ENCODE data around the gene CCT8.

DNA sequence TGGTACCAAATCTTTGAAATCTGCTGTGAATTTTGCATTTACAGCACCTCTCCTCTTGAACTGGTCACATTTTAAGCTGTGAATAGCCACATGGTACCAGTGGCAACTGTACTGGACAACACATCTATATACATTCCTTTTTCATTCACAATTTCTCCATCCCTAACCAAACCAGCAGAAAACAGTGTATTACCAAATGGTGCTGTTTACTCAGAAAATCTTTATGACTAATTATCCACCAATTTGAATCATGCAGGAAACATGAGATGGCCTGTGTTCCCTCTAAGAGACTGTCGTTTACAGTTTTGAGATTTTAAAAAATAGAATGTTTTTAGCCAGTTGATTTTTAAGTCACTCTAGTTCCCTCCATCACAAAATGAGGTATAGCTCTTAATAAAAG lies 17.6 kb upstream of the CCT8 start:
- TF ChIP-seq, protein P1, sequence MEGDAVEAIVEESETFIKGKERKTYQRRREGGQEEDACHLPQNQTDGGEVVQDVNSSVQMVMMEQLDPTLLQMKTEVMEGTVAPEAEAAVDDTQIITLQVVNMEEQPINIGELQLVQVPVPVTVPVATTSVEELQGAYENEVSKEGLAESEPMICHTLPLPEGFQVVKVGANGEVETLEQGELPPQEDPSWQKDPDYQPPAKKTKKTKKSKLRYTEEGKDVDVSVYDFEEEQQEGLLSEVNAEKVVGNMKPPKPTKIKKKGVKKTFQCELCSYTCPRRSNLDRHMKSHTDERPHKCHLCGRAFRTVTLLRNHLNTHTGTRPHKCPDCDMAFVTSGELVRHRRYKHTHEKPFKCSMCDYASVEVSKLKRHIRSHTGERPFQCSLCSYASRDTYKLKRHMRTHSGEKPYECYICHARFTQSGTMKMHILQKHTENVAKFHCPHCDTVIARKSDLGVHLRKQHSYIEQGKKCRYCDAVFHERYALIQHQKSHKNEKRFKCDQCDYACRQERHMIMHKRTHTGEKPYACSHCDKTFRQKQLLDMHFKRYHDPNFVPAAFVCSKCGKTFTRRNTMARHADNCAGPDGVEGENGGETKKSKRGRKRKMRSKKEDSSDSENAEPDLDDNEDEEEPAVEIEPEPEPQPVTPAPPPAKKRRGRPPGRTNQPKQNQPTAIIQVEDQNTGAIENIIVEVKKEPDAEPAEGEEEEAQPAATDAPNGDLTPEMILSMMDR (IDR thresholded peaks at IDR 0.05), result no peak
- TF ChIP-seq, protein P2, sequence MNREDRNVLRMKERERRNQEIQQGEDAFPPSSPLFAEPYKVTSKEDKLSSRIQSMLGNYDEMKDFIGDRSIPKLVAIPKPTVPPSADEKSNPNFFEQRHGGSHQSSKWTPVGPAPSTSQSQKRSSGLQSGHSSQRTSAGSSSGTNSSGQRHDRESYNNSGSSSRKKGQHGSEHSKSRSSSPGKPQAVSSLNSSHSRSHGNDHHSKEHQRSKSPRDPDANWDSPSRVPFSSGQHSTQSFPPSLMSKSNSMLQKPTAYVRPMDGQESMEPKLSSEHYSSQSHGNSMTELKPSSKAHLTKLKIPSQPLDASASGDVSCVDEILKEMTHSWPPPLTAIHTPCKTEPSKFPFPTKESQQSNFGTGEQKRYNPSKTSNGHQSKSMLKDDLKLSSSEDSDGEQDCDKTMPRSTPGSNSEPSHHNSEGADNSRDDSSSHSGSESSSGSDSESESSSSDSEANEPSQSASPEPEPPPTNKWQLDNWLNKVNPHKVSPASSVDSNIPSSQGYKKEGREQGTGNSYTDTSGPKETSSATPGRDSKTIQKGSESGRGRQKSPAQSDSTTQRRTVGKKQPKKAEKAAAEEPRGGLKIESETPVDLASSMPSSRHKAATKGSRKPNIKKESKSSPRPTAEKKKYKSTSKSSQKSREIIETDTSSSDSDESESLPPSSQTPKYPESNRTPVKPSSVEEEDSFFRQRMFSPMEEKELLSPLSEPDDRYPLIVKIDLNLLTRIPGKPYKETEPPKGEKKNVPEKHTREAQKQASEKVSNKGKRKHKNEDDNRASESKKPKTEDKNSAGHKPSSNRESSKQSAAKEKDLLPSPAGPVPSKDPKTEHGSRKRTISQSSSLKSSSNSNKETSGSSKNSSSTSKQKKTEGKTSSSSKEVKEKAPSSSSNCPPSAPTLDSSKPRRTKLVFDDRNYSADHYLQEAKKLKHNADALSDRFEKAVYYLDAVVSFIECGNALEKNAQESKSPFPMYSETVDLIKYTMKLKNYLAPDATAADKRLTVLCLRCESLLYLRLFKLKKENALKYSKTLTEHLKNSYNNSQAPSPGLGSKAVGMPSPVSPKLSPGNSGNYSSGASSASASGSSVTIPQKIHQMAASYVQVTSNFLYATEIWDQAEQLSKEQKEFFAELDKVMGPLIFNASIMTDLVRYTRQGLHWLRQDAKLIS (CRISPR knock-in tag; IDR thresholded peaks at IDR 0.05; ENCODE audit: borderline replicate concordance), result no peak
- no peak for TF ChIP-seq ATF1 (CRISPR knock-in tag; IDR thresholded peaks at IDR 0.05)
- no peak for TF ChIP-seq RELA (CRISPR knock-in tag; IDR thresholded peaks at IDR 0.05; ENCODE audit: borderline replicate concordance)
- TF ChIP-seq, protein P3, sequence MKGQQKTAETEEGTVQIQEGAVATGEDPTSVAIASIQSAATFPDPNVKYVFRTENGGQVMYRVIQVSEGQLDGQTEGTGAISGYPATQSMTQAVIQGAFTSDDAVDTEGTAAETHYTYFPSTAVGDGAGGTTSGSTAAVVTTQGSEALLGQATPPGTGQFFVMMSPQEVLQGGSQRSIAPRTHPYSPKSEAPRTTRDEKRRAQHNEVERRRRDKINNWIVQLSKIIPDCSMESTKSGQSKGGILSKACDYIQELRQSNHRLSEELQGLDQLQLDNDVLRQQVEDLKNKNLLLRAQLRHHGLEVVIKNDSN (CRISPR knock-in tag; IDR thresholded peaks at IDR 0.05), result no peak
- TF ChIP-seq, protein P4, sequence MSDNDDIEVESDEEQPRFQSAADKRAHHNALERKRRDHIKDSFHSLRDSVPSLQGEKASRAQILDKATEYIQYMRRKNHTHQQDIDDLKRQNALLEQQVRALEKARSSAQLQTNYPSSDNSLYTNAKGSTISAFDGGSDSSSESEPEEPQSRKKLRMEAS (CRISPR knock-in tag; IDR thresholded peaks at IDR 0.05), result no peak

Measured in WTC11 (cell line).